HepG2 (cell line): ENCODE data around the gene USP7. TPM values are rescaled to one million over a fixed set of nuclear protein-coding genes. Genes with fewer than 3 reads are reported as not detected.

ENCODE experiments used
- ASH2L ChIP-seq: fragments of 300-600, 200-600 bp; sonication (generic); IDR thresholded peaks from 2 replicates; pipeline ENCODE4 v1.7.0; 2017; ENCODE audit warnings: low read depth, mild to moderate bottlenecking, moderate library complexity, mixed read lengths, low read length; ENCODE audit not compliant: insufficient read length
- KDM4B ChIP-seq: sonication (generic); formaldehyde crosslinking; IDR thresholded peaks from 2 replicates; pipeline ENCODE4 v1.4.0; 2020; ENCODE audit warnings: missing genetic modification reagents
- KLF6 ChIP-seq: IDR thresholded peaks from 2 replicates; pipeline ENCODE4 v1.8.0; 2016; ENCODE audit warnings: missing biosample characterization, missing genetic modification reagents
- MTA1 ChIP-seq: sonication (generic); formaldehyde crosslinking; IDR thresholded peaks from 2 replicates; pipeline ENCODE4 v1.4.0; 2020; ENCODE audit warnings: missing genetic modification reagents, mild to moderate bottlenecking, borderline replicate concordance
- STAT5B ChIP-seq: sonication (generic); formaldehyde crosslinking; IDR thresholded peaks from 2 replicates; pipeline ENCODE4 v1.4.0; 2020; ENCODE audit warnings: missing genetic modification reagents
- TEF ChIP-seq: sonication (generic); formaldehyde crosslinking; IDR thresholded peaks from 2 replicates; pipeline ENCODE4 v1.5.0; 2020; ENCODE audit warnings: missing genetic modification reagents
- YY1 ChIP-seq: IDR thresholded peaks from 2 replicates; pipeline ENCODE4 v1.6.1; 2011; ENCODE audit warnings: low read length, low read depth, moderate library complexity, mild to moderate bottlenecking; ENCODE audit not compliant: insufficient read depth, insufficient replicate concordance
- ZNF263 ChIP-seq: sonication (generic); formaldehyde crosslinking; IDR thresholded peaks from 2 replicates; pipeline ENCODE4 v1.4.0; 2020; ENCODE audit warnings: missing genetic modification reagents
- ZNF441 ChIP-seq: sonication (generic); formaldehyde crosslinking; IDR thresholded peaks from 2 replicates; pipeline ENCODE4 v1.7.0; 2021; ENCODE audit warnings: missing genetic modification reagents, borderline replicate concordance
- ZNF564 ChIP-seq: sonication (generic); formaldehyde crosslinking; IDR thresholded peaks from 2 replicates; pipeline ENCODE4 v1.8.1; 2023; ENCODE audit warnings: mild to moderate bottlenecking, missing genetic modification reagents
- ZNF687 ChIP-seq: sonication (generic); formaldehyde crosslinking; IDR thresholded peaks from 2 replicates; pipeline ENCODE4 v1.5.1; 2020; ENCODE audit warnings: mild to moderate bottlenecking, missing genetic modification reagents, moderate library complexity
- ZNF780A ChIP-seq: sonication (generic); formaldehyde crosslinking; IDR thresholded peaks from 2 replicates; pipeline ENCODE4 v1.8.0; 2022; ENCODE audit warnings: mild to moderate bottlenecking, missing genetic modification reagents, moderate library complexity
- polyA plus RNA-seq, 8 experiments: library from polyadenylated mRNA; depleted of rRNA in 3 of 8; stranded (reverse) in 7 of 8; unstranded in 1 of 8; fragments of >200 nt; fragmentation: Illumina TruSeq in 4 of 8; extraction: Trizol in 4 of 8; gene quantifications; 2 replicates each; pipeline versions ENCODE4 v1.2.1 to v1.2.3, GENCODE V29; 2011 to 2016; ENCODE audit warnings: low read depth in 4 of 8, missing spikeins in 1 of 8, mixed read lengths in 1 of 8; ENCODE audit not compliant: insufficient read depth in 1 of 8
- total RNA-seq, 5 experiments: library from RNA; depleted of rRNA; stranded (reverse); fragments of >200 nt; fragmentation: Illumina TruSeq; extraction: Trizol; gene quantifications; 2 replicates each; pipeline ENCODE4 v1.2.3, GENCODE V29; 2016; ENCODE audit warnings: low read depth in 1 of 5
- TF ChIP-seq, protein P1 (sequence below): sonication (generic); formaldehyde crosslinking; IDR thresholded peaks from 2 replicates; pipeline ENCODE4 v1.5.0; 2020; ENCODE audit warnings: mild to moderate bottlenecking, missing genetic modification reagents, borderline replicate concordance
- TF ChIP-seq, protein P2 (sequence below): sonication (generic); formaldehyde crosslinking; IDR thresholded peaks from 2 replicates; pipeline ENCODE4 v1.5.0; 2020; ENCODE audit warnings: missing genetic modification reagents
- TF ChIP-seq, protein P3 (sequence below): sonication (generic); formaldehyde crosslinking; IDR thresholded peaks from 2 replicates; pipeline ENCODE4 v1.8.1; 2023; ENCODE audit warnings: missing genetic modification reagents, mild to moderate bottlenecking, borderline replicate concordance
- TF ChIP-seq, protein P4 (sequence below): IDR thresholded peaks from 2 replicates; pipeline ENCODE4 v1.6.1; 2016; ENCODE audit warnings: control low read depth

Gene USP7
- total and polyA plus RNA-seq, 2 of the 13 experiments (the other 11 are each of a cell fraction or from before 2014, with no cell fraction given) = 52.5 to 173 TPM

DNA sequence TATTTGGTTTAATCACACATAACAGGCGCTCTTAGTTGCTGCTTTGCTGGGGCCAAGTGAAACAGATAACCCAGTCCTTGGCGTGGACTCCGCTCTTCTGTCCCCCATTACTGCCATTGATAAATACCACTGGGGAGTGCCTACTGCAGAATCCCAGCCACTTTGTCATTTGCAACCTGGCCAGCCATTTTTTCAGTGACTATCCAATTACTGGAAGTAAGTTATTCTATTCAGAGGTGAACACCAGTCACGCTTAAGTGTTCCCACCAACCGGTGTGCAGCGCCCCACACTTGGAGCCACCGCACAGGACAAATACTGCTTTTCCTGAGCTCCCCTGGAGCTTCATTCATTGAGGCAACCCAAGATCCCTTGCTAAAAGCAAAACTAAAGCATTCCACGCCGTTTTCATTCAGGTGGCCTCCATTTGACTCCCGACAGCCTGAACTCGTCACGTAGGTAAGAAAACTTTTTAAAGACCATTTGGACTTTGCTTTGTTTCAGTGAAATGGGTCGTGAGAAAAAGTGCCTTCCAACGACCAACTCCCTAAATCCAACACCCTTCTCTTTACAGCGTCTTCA lies 1.8 kb downstream of the USP7 start (continued):
- TF ChIP-seq ZNF687 (CRISPR knock-in tag) (no peak), KLF6 (CRISPR knock-in tag) (peak; percentile 25; the same call in 1 of the 2 replicates), ZNF564 (CRISPR knock-in tag) (0 out of 2 replicates have a peak, but pooled peaks have one; percentile 37), STAT5B (CRISPR knock-in tag) (no peak), ZNF263 (CRISPR knock-in tag) (no peak), ZNF780A (CRISPR knock-in tag) (no peak), TEF (CRISPR knock-in tag) (no peak), YY1 (peak; percentile 50), MTA1 (CRISPR knock-in tag) (no peak; the same call in 1 of the 2 replicates), KDM4B (no peak), ASH2L (peak; percentile 6), ZNF441 (CRISPR knock-in tag) (peak; percentile 18; the same call in 1 of the 2 replicates)
- TF ChIP-seq, protein P1, sequence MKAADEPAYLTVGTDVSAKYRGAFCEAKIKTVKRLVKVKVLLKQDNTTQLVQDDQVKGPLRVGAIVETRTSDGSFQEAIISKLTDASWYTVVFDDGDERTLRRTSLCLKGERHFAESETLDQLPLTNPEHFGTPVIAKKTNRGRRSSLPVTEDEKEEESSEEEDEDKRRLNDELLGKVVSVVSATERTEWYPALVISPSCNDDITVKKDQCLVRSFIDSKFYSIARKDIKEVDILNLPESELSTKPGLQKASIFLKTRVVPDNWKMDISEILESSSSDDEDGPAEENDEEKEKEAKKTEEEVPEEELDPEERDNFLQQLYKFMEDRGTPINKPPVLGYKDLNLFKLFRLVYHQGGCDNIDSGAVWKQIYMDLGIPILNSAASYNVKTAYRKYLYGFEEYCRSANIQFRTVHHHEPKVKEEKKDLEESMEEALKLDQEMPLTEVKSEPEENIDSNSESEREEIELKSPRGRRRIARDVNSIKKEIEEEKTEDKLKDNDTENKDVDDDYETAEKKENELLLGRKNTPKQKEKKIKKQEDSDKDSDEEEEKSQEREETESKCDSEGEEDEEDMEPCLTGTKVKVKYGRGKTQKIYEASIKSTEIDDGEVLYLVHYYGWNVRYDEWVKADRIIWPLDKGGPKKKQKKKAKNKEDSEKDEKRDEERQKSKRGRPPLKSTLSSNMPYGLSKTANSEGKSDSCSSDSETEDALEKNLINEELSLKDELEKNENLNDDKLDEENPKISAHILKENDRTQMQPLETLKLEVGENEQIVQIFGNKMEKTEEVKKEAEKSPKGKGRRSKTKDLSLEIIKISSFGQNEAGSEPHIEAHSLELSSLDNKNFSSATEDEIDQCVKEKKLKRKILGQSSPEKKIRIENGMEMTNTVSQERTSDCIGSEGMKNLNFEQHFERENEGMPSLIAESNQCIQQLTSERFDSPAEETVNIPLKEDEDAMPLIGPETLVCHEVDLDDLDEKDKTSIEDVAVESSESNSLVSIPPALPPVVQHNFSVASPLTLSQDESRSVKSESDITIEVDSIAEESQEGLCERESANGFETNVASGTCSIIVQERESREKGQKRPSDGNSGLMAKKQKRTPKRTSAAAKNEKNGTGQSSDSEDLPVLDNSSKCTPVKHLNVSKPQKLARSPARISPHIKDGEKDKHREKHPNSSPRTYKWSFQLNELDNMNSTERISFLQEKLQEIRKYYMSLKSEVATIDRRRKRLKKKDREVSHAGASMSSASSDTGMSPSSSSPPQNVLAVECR (CRISPR knock-in tag) = peak; percentile 41; the same call in 1 of the 2 replicates
- TF ChIP-seq, protein P2, sequence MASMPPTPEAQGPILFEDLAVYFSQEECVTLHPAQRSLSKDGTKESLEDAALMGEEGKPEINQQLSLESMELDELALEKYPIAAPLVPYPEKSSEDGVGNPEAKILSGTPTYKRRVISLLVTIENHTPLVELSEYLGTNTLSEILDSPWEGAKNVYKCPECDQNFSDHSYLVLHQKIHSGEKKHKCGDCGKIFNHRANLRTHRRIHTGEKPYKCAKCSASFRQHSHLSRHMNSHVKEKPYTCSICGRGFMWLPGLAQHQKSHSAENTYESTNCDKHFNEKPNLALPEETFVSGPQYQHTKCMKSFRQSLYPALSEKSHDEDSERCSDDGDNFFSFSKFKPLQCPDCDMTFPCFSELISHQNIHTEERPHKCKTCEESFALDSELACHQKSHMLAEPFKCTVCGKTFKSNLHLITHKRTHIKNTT (CRISPR knock-in tag) = no peak
- TF ChIP-seq, protein P3, sequence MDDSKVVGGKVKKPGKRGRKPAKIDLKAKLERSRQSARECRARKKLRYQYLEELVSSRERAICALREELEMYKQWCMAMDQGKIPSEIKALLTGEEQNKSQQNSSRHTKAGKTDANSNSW (CRISPR knock-in tag) = 0 out of 2 replicates have a peak, but pooled peaks have one; percentile 69
- TF ChIP-seq, protein P4, sequence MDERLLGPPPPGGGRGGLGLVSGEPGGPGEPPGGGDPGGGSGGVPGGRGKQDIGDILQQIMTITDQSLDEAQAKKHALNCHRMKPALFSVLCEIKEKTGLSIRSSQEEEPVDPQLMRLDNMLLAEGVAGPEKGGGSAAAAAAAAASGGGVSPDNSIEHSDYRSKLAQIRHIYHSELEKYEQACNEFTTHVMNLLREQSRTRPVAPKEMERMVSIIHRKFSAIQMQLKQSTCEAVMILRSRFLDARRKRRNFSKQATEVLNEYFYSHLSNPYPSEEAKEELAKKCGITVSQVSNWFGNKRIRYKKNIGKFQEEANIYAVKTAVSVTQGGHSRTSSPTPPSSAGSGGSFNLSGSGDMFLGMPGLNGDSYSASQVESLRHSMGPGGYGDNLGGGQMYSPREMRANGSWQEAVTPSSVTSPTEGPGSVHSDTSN (CRISPR knock-in tag) = no peak
